H1 (cell line): ENCODE measurements around the gene IRF8. TPM values are rescaled to one million over a fixed set of nuclear protein-coding genes. Genes with fewer than 3 reads are reported as not detected.

ENCODE experiments used
- CTCF ChIA-PET: fragments of 300-600 bp; sonication (Branson Sonifier 250); formaldehyde crosslinking; loops from one replicate; lab custom pipeline; 2021; ENCODE audit not compliant: partially characterized antibody; lab: Charles Lee
- POLR2A ChIA-PET: fragments of 300-600 bp; sonication (Branson Sonifier 250); formaldehyde crosslinking; loops from one replicate; lab custom pipeline; 2021; ENCODE audit warnings: inconsistent platforms; ENCODE audit not compliant: partially characterized antibody; lab: Charles Lee
- DNase-seq, 2 experiments: peaks; one replicate each; pipeline versions ENCODE4 v3.0.0 to v3.0.0-alpha.2; 2010 to 2022; ENCODE audit warnings: low spot score in 2 of 2, low read depth in 1 of 2, mixed read lengths in 1 of 2
- FAIRE-seq: peaks from 2 replicates; lab custom pipeline; 2011; peaks lifted over from hg19 to GRCh38; lab: Jason Lieb, UNC
- H2AFZ ChIP-seq: 2 replicates; pipeline ENCODE4 v1.8.1; 2012; ENCODE audit warnings: low read length, inconsistent platforms
- H2AK5ac ChIP-seq: 2 replicates; pipeline ENCODE4 v1.6.1; 2013; ENCODE audit warnings: low read depth, low read length
- H2BK120ac ChIP-seq: replicated peaks from 2 replicates; pipeline ENCODE3; 2013; ENCODE audit warnings: low read depth, low read length, inconsistent platforms
- H2BK12ac ChIP-seq: 2 replicates; pipeline ENCODE4 v1.6.1; 2013; ENCODE audit warnings: low read depth, low read length
- H2BK15ac ChIP-seq: 2 replicates; pipeline ENCODE4 v1.6.1; 2013; ENCODE audit warnings: low read length
- H2BK20ac ChIP-seq: 2 replicates; pipeline ENCODE4 v1.6.1; 2013; ENCODE audit warnings: low read length
- H2BK5ac ChIP-seq: 2 replicates; pipeline ENCODE4 v1.6.1; 2013; ENCODE audit warnings: low read depth, low read length
- H3K14ac ChIP-seq: 2 replicates; pipeline ENCODE4 v1.6.1; 2013; ENCODE audit warnings: inconsistent platforms; ENCODE audit not compliant: insufficient read length
- H3K18ac ChIP-seq: 2 replicates; pipeline ENCODE4 v1.6.1; 2013; ENCODE audit warnings: low read length; ENCODE audit errors: extremely low read depth
- H3K23ac ChIP-seq: 2 replicates; pipeline ENCODE4 v1.6.1; 2013; ENCODE audit warnings: inconsistent platforms; ENCODE audit not compliant: insufficient read length
- H3K23me2 ChIP-seq: 2 replicates; pipeline ENCODE4 v1.6.1; 2013; ENCODE audit warnings: low read depth, low read length
- H3K27ac ChIP-seq: 2 replicates; pipeline ENCODE4 v1.6.1; 2011; ENCODE audit warnings: low read depth, low read length, inconsistent platforms
- H3K27me3 ChIP-seq, 4 experiments: replicated peaks in 1 of 4; 1 replicate in 1 of 4; 2 replicates in 3 of 4; pipeline versions ENCODE4 v1.6.1 to v1.8.1; 2011 to 2013; ENCODE audit warnings: low read length in 3 of 4, mild to moderate bottlenecking in 3 of 4, inconsistent platforms in 2 of 4, mixed read lengths in 2 of 4, moderate library complexity in 1 of 4; ENCODE audit not compliant: control insufficient read depth in 3 of 4, insufficient read depth in 3 of 4; ENCODE audit errors: extremely low read depth in 1 of 4
- H3K36me3 ChIP-seq, 4 experiments: 2 replicates each; pipeline versions ENCODE4 v1.6.1 to v1.8.1; 2011 to 2013; ENCODE audit warnings: mild to moderate bottlenecking in 4 of 4, low read length in 3 of 4, moderate library complexity in 2 of 4, control low read depth in 1 of 4, inconsistent platforms in 1 of 4; ENCODE audit not compliant: insufficient read depth in 4 of 4, control insufficient read depth in 2 of 4
- H3K4ac ChIP-seq: replicated peaks from 2 replicates; pipeline ENCODE3; 2013; ENCODE audit warnings: low read length, low read depth, mixed read lengths, inconsistent platforms; ENCODE audit not compliant: insufficient read length
- H3K4me1 ChIP-seq, 4 experiments: replicated peaks in 1 of 4; 1 replicate in 1 of 4; 2 replicates in 3 of 4; pipeline versions ENCODE4 v1.6.1 to v1.8.1; 2011 to 2013; ENCODE audit warnings: low read length in 3 of 4, inconsistent platforms in 2 of 4, mixed read lengths in 1 of 4; ENCODE audit not compliant: insufficient read depth in 4 of 4, control insufficient read depth in 3 of 4
- H3K4me2 ChIP-seq, 2 experiments: 2 replicates each; pipeline versions ENCODE4 v1.6.1 to v1.8.1; 2011 to 2013; ENCODE audit warnings: low read depth in 2 of 2, low read length in 2 of 2, control low read depth in 1 of 2, inconsistent platforms in 1 of 2, mild to moderate bottlenecking in 1 of 2; ENCODE audit not compliant: insufficient read depth in 1 of 2
- H3K4me3 ChIP-seq, 4 experiments: fragments of 200-600, 300-600 bp in 1 of 4; sonication (generic), shearing (Covaris generic), sonication (Bioruptor Twin) in 1 of 4; 2 replicates each; pipeline versions ENCODE4 v1.5.1 to v1.8.1; 2011 to 2016; ENCODE audit warnings: low read length in 4 of 4, low read depth in 3 of 4, control low read depth in 2 of 4, inconsistent platforms in 2 of 4, mild to moderate bottlenecking in 2 of 4, mixed read lengths in 1 of 4, moderate library complexity in 1 of 4; ENCODE audit not compliant: insufficient read depth in 2 of 4; ENCODE audit errors: extremely low read depth in 1 of 4
- H3K56ac ChIP-seq: replicated peaks from 2 replicates; pipeline ENCODE3; 2013; ENCODE audit warnings: low read depth, mild to moderate bottlenecking, mixed read lengths, low read length, inconsistent platforms; ENCODE audit not compliant: insufficient read length
- H3K79me1 ChIP-seq: 2 replicates; pipeline ENCODE4 v1.6.1; 2013; ENCODE audit warnings: low read depth, low read length, control low read depth
- H3K79me2 ChIP-seq, 2 experiments: 2 replicates each; pipeline versions ENCODE4 v1.6.1 to v1.8.1; 2012 to 2013; ENCODE audit warnings: low read length in 2 of 2, mild to moderate bottlenecking in 2 of 2, inconsistent platforms in 1 of 2; ENCODE audit not compliant: insufficient read depth in 2 of 2, control insufficient read depth in 1 of 2
- H3K9ac ChIP-seq, 4 experiments: replicated peaks in 1 of 4; 1 replicate in 1 of 4; 2 replicates in 3 of 4; pipeline versions ENCODE4 v1.6.1 to v1.8.1; 2011 to 2013; ENCODE audit warnings: low read depth in 3 of 4, low read length in 3 of 4, control low read depth in 2 of 4, mild to moderate bottlenecking in 2 of 4, moderate library complexity in 2 of 4, inconsistent platforms in 1 of 4; ENCODE audit errors: extremely low read depth in 1 of 4
- H3K9me3 ChIP-seq, 2 experiments: 2 replicates each; pipeline versions ENCODE4 v1.6.1 to v1.8.1; 2012 to 2013; ENCODE audit warnings: mild to moderate bottlenecking in 2 of 2, moderate library complexity in 2 of 2, control low read depth in 1 of 2, inconsistent platforms in 1 of 2, low read depth in 1 of 2, low read length in 1 of 2, mixed read lengths in 1 of 2; ENCODE audit not compliant: insufficient read depth in 2 of 2
- H4K20me1 ChIP-seq, 2 experiments: replicated peaks in 1 of 2; 2 replicates each; pipeline versions ENCODE3 to v1.8.1; 2011 to 2013; ENCODE audit warnings: inconsistent platforms in 2 of 2, low read length in 2 of 2, mild to moderate bottlenecking in 1 of 2; ENCODE audit not compliant: insufficient read depth in 2 of 2, control insufficient read depth in 1 of 2
- H4K5ac ChIP-seq: 2 replicates; pipeline ENCODE4 v1.6.1; 2013; ENCODE audit warnings: low read length, low read depth, mixed read lengths, inconsistent platforms; ENCODE audit not compliant: insufficient read length
- H4K8ac ChIP-seq: 2 replicates; pipeline ENCODE4 v1.8.0; 2013; ENCODE audit warnings: mild to moderate bottlenecking, moderate library complexity, low read length, inconsistent platforms; ENCODE audit not compliant: insufficient read depth; ENCODE audit errors: extremely low read depth
- H4K91ac ChIP-seq: replicated peaks from 2 replicates; pipeline ENCODE3; 2013; ENCODE audit warnings: low read length, mixed read lengths, inconsistent platforms; ENCODE audit not compliant: insufficient read length
- CEBPB ChIP-seq: IDR thresholded peaks from 2 replicates; pipeline ENCODE4 v1.6.1; 2012; ENCODE audit warnings: low read depth, low read length
- GTF2F1 ChIP-seq: IDR thresholded peaks from 2 replicates; pipeline ENCODE4 v1.6.1; 2012; ENCODE audit warnings: low read depth, low read length, improper control_type of control experiment, borderline replicate concordance
- JUND ChIP-seq: IDR thresholded peaks from 2 replicates; pipeline ENCODE4 v1.6.1; 2011; ENCODE audit warnings: mild to moderate bottlenecking, improper control_type of control experiment, low read length
- KDM1A ChIP-seq: fragments of 200-600, 300-600 bp; sonication (generic); IDR thresholded peaks from 2 replicates; pipeline ENCODE4 v1.7.1; 2016; ENCODE audit warnings: mild to moderate bottlenecking, low read length, borderline replicate concordance
- KDM4A ChIP-seq: IDR thresholded peaks from one replicate; pipeline ENCODE4 v1.7.1; 2012; ENCODE audit warnings: low read depth, mild to moderate bottlenecking, moderate library complexity, low read length, inconsistent platforms; ENCODE audit not compliant: severe bottlenecking
- NRF1 ChIP-seq: IDR thresholded peaks from 2 replicates; pipeline ENCODE4 v1.6.1; 2011; ENCODE audit warnings: mild to moderate bottlenecking, low read depth, low read length, improper control_type of control experiment
- POLR2A ChIP-seq, 2 experiments: IDR thresholded peaks; 1 replicate in 1 of 2; 2 replicates in 1 of 2; pipeline ENCODE4 v1.6.1; 2011; ENCODE audit warnings: low read depth in 2 of 2, low read length in 2 of 2, mild to moderate bottlenecking in 2 of 2; ENCODE audit errors: control extremely low read depth in 1 of 2
- SP2 ChIP-seq: IDR thresholded peaks from 2 replicates; pipeline ENCODE4 v1.6.1; 2012; ENCODE audit warnings: mild to moderate bottlenecking, low read length, inconsistent platforms
- SUZ12 ChIP-seq: fragments of 200-600 bp; sonication (generic); IDR thresholded peaks from 2 replicates; pipeline ENCODE4 v1.6.1; 2012; ENCODE audit warnings: mild to moderate bottlenecking, inconsistent platforms, low read length, moderate library complexity, mixed read lengths
- YY1 ChIP-seq: IDR thresholded peaks from 2 replicates; pipeline ENCODE4 v1.6.1; 2011; ENCODE audit warnings: low read depth, mild to moderate bottlenecking, low read length
- WGBS, 2 experiments: shearing (Covaris generic) in 1 of 2; methylation state at CpG; one replicate each; pipeline versions ENCODE4 v1.1.6 to v1.1.7; 2013 to 2015; ENCODE audit warnings: low lambda C conversion rate in 2 of 2, mixed read lengths in 2 of 2, inconsistent platforms in 1 of 2, low coverage in 1 of 2, missing lambda C conversion rate in 1 of 2; ENCODE audit not compliant: insufficient replicate concordance in 2 of 2, insufficient coverage in 1 of 2, insufficient read length in 1 of 2; ENCODE audit errors: extremely low coverage in 1 of 2, missing lambda C conversion rate in 1 of 2; 5-methylcytosine and 5-hydroxymethylcytosine counted together
- polyA plus RNA-seq, 7 experiments: library from polyadenylated mRNA; depleted of rRNA in 3 of 7; stranded (reverse) in 5 of 7; unstranded in 2 of 7; fragments of >200 nt in 5 of 7; fragments of 200-250 nt in 2 of 7; gene quantifications; 1 replicate in 5 of 7; 2 replicates in 1 of 7; 4 replicates in 1 of 7; pipeline versions ENCODE4 v1.2.1 to v1.2.3, GENCODE V29; 2011 to 2013; ENCODE audit warnings: missing spikeins in 2 of 7, mixed read lengths in 2 of 7
- total RNA-seq: library from RNA; stranded (reverse); fragmentation: NEBNext Ultra II Directional; extraction: Animal tissue kit (Norgen Biotek cat#: 25700); gene quantifications from 2 replicates; pipeline ENCODE4 v1.2.1, GENCODE V29; 2021
- TF ChIP-seq, protein P1 (sequence below), 3 experiments: IDR thresholded peaks; 1 replicate in 2 of 3; 2 replicates in 1 of 3; pipeline versions ENCODE4 v1.5.1 to v1.6.1; 2011; ENCODE audit warnings: low read length in 3 of 3, mild to moderate bottlenecking in 3 of 3, inconsistent platforms in 2 of 3, low read depth in 1 of 3, moderate library complexity in 1 of 3; ENCODE audit not compliant: insufficient read depth in 1 of 3; ENCODE audit errors: control extremely low read depth in 1 of 3

Gene IRF8
- total and polyA plus RNA-seq, 2 of the 8 experiments (the other 6 are each of a cell fraction or from before 2014, with no cell fraction given): 0.35 to 2.0 TPM

DNA sequence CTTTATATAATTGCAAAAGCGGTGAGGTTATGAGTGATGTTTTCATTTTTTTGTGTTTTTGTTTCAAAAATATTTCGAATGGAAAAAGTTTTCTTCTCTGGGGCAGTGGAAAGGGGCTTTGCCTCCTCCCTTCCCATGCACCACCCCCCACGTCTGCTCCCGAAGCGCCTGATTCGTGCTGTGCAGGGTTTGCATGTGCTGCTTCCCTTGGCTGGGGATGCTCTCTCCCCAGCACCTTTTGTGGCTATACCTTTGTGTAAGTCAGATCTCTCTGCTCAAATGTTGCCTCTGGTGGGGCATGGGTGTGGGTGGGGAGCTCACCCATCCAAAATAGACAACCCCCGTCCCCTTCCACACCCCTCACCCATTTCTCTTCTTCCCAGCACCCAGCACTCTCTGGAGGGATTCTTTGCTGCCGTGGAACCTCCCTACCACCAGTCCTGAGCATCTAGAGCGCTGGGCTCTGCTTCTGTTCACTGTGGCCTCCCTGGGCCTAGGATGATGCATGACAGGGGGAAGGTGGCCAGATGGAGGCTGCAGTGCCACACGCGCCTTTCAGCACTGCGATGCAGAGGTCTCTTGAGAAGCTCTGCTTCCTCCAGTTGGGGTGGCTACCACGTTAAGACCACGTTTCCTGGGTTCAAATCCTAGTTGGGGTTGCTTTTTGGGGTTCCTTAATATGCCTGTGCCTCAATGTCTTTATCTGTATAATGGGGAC lies 71.2 kb downstream of the IRF8 start:
- H3K79me1 ChIP-seq: no peaks in the 10 kb centered on the region
- ChIA-PET POLR2A (no interaction called here), CTCF (interaction anchor here (0.6 to 1.1 kb wide), 3 partner anchors 46 to 157 kb away, joined by 3 to 4 read pairs (median 3); no protein-coding TSS in a partner anchor)
- no peak overlapping the region for H4K5ac ChIP-seq
- H3K14ac ChIP-seq: no peak overlapping the region
- no peak overlapping the region for H3K27ac ChIP-seq
- H3K56ac ChIP-seq: no peak overlapping the region
- H3K9me3 ChIP-seq: peaks cover 6 to 9% of the 10 kb centered on the region in 2 experiments
- no peaks in the 10 kb centered on the region for H3K79me2 ChIP-seq
- H2AFZ ChIP-seq: no peak overlapping the region
- 88% methylated on average over 13 of the region's 14 CpGs; no CpG with 5 or more reads in 1 of the 2 experiments for WGBS, 2 experiments
- no peak overlapping the region for H4K91ac ChIP-seq
- H2BK20ac ChIP-seq: no peak overlapping the region
- DNase-seq (no peak), FAIRE-seq (no peak)
- H2BK12ac ChIP-seq: no peak overlapping the region
- H2BK15ac ChIP-seq: no peak overlapping the region
- no peak overlapping the region for H3K4me2 ChIP-seq
- H3K4ac ChIP-seq: no peak overlapping the region
- no peak overlapping the region for H3K18ac ChIP-seq
- H2AK5ac ChIP-seq: no peak overlapping the region
- no peaks in the 10 kb centered on the region for H3K23me2 ChIP-seq
- no peak overlapping the region for H3K4me3 ChIP-seq
- H3K36me3 ChIP-seq: no peaks in the 10 kb centered on the region
- H3K4me1 ChIP-seq: 0 out of 7 replicates have a peak, but pooled peaks cover 0 to under 1% (median 0%) of the 10 kb centered on the region in 4 experiments
- no peaks in the 10 kb centered on the region for H4K20me1 ChIP-seq
- no peak overlapping the region for H2BK120ac ChIP-seq
- no peaks in the 10 kb centered on the region for H3K27me3 ChIP-seq
- H3K9ac ChIP-seq: no peak overlapping the region
- no peak overlapping the region for H2BK5ac ChIP-seq
- H3K23ac ChIP-seq: no peak overlapping the region
- H4K8ac ChIP-seq: no peak overlapping the region
- TF ChIP-seq CEBPB: no peak
- no peak for TF ChIP-seq SP2
- TF ChIP-seq NRF1: no peak
- no peak for TF ChIP-seq KDM1A
- TF ChIP-seq, protein P1, sequence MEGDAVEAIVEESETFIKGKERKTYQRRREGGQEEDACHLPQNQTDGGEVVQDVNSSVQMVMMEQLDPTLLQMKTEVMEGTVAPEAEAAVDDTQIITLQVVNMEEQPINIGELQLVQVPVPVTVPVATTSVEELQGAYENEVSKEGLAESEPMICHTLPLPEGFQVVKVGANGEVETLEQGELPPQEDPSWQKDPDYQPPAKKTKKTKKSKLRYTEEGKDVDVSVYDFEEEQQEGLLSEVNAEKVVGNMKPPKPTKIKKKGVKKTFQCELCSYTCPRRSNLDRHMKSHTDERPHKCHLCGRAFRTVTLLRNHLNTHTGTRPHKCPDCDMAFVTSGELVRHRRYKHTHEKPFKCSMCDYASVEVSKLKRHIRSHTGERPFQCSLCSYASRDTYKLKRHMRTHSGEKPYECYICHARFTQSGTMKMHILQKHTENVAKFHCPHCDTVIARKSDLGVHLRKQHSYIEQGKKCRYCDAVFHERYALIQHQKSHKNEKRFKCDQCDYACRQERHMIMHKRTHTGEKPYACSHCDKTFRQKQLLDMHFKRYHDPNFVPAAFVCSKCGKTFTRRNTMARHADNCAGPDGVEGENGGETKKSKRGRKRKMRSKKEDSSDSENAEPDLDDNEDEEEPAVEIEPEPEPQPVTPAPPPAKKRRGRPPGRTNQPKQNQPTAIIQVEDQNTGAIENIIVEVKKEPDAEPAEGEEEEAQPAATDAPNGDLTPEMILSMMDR (IDR thresholded peaks at IDR 0.05; ENCODE audit: control extremely low read depth in 1 of 3, insufficient read depth in 1 of 3, low read depth in 1 of 3, low read length in 3 of 3): no peak
- TF ChIP-seq JUND: no peak
- no peak for TF ChIP-seq KDM4A
- no peak for TF ChIP-seq GTF2F1
- no peak for TF ChIP-seq SUZ12
- no peak for TF ChIP-seq YY1
- TF ChIP-seq POLR2A (IDR thresholded peaks at IDR 0.05; ENCODE audit: control extremely low read depth in 1 of 2, low read depth in 2 of 2, low read length in 2 of 2): no peak
